NOMO-1 (cell line): ENCODE results near the gene CYTIP.
"Not testable (repeated sequence)": the region's sequence is repeated elsewhere in the genome, so short reads cannot be mapped to it uniquely, and the experiment has no call there.

Experiments used
- DNase-seq, 2 experiments: peaks; one replicate each; lab custom pipeline; 2025; ENCODE audit not compliant: unreplicated experiment in 2 of 2; lab: John Stamatoyannopoulos, UW

Gene CYTIP

GRCh38 chr2:157386747-157387146 is 57.1 kb downstream of the CYTIP start:
- peak in 1 of 2 experiments; percentile 10 for DNase-seq

DNA sequence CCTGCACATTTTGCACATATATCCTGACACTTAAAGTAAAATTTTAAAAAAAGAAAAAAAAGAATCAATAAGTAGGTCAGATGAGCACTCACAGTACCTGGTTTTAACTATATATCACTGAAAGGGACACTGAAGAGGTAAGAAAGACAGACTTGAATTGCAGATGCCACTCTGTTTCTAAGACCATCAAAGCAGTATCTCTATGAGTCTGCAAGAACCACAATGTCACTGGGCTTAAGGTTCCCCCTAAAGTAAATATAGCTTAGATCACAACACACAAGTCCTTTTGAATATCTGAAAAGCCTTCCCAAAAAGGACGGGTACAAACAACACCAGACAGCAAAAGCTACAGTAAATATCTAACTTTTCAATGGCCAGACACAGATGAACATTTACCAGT is 57.6 kb downstream of the CYTIP start:
- DNase-seq = no peak

DNA sequence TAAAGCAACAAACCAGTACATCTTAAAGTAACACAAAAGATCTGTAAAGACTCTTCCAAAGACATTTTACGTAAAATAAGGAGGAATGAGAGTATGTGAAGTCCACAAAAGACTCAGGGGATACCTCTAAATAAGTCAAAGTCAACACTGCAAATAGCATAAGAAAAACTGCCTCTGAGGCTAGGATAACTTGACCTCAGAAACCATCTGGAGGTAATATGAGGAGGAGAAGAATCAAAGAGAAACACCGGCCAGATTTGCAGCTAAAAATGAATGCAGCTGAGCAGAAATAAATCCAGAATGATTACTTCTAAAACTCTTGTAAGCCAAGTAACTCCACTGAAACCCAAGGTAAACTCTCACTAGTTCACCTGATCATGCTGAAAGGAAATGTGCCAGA is 66.0 kb downstream of the CYTIP start:
- no peak for DNase-seq

DNA sequence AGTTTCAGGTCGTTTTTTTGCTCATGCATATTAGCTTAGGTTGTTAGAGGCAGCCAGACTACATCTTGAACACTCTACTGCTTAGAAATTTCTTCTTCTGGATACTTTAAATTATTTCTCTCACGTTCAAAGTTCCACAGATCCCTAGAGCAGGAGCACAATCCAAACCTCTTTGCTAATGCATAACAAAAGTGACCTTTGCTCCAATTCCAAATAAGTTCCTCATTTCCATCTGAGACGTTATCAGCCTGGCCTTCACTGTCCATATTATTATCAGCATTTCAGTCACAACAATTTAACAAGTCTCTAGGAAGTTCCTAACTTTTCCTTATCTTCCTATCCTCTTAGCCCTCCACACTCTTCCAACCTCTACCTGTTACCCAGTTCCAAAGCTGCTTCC is 67.8 kb downstream of the CYTIP start:
- peak in 1 of 2 experiments; percentile 10 for DNase-seq

GRCh38 chr2:157375384-157375783 is 68.5 kb downstream of the CYTIP start:
- DNase-seq = no peak

DNA sequence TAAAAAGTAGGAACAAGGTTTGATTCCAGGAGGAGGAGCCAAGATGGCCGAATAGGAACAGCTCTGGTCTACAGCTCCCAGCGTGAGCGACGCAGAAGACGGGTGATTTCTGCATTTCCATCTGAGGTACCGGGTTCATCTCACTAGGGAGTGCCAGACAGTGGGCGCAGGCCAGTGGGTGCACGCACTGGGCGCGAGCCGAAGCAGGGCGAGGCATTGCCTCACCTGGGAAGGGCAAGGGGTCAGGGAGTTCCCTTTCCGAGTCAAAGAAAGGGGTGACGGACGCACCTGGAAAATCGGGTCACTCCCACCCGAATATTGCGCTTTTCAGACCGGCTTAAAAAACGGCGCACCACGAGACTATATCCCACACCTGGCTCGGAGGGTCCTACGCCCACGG is 75.4 kb downstream of the CYTIP start:
- not testable (repeated sequence) for DNase-seq

- DNase-seq = peak in 1 of 2 experiments; percentile 14
Observed at GRCh38 chr2:157367704-157368103, 76.2 kb downstream of the CYTIP start.
